ENCODE measurements around the gene ANP32E.

- TF ChIP-seq CTCF (IDR thresholded peaks at IDR 0.05; ENCODE audit: control extremely low read depth in 1 of 3, insufficient read depth in 1 of 3, low read depth in 1 of 3, low read length in 3 of 3): no peak
- no peak for TF ChIP-seq MAFK (IDR thresholded peaks at IDR 0.05; ENCODE audit: low read depth, low read length)
- no peak for TF ChIP-seq POLR2AphosphoS5 (IDR thresholded peaks at IDR 0.05; ENCODE audit: low read depth, low read length)
- TF ChIP-seq MAX (IDR thresholded peaks at IDR 0.05): no peak
- no peak for TF ChIP-seq ZNF274 (IDR thresholded peaks at IDR 0.05; ENCODE audit: borderline replicate concordance, extremely low read depth, low read length)
- TF ChIP-seq TEAD4 (IDR thresholded peaks at IDR 0.05; ENCODE audit: low read depth, low read length): no peak
- no peak for TF ChIP-seq CREB1 (IDR thresholded peaks at IDR 0.05)
- TF ChIP-seq GABPA (IDR thresholded peaks at IDR 0.05; ENCODE audit: borderline replicate concordance, insufficient read depth, low read length): no peak
- TF ChIP-seq TCF12 (IDR thresholded peaks at IDR 0.05; ENCODE audit: low read depth, low read length): no peak
- TF ChIP-seq SIX5 (IDR thresholded peaks at IDR 0.05; ENCODE audit: low read depth, low read length): no peak
Observed at GRCh38 chr1:150263549-150263948, 27.6 kb upstream of the ANP32E start.

Data from H1 (cell line).